HEK293 (cell line): Measurements from ENCODE around the gene TGFB2.

Source experiments
- CTCF ChIA-PET: fragments of 350-600 bp; formaldehyde crosslinking; extraction: SDS; loops from one replicate; lab custom pipeline; 2021; ENCODE audit warnings: antibody characterized with exemption; lab: Yijun Ruan, JAX
- POLR2A ChIA-PET: fragments of 300-600 bp; formaldehyde crosslinking; extraction: SDS; loops from one replicate; lab custom pipeline; 2020; ENCODE audit warnings: antibody characterized with exemption, inconsistent platforms; lab: Yijun Ruan, JAX
- H3K27ac ChIP-seq: fragments of 200-500 bp; sonication (Bioruptor generic); 2 replicates; pipeline ENCODE4 v1.5.1; 2014; ENCODE audit warnings: low read depth, low read length, control low read depth, inconsistent platforms; ENCODE audit errors: extremely low read depth
- H3K36me3 ChIP-seq, 2 experiments: fragments of 200-500 bp in 1 of 2; sonication (Bioruptor generic) in 1 of 2; 1 replicate in 1 of 2; 2 replicates in 1 of 2; pipeline ENCODE4 v1.5.1; 2014 to 2017; ENCODE audit warnings: inconsistent platforms in 2 of 2, low read length in 2 of 2; ENCODE audit not compliant: control insufficient read depth in 2 of 2, insufficient read depth in 1 of 2
- H3K4me1 ChIP-seq: fragments of 200-500 bp; sonication (Bioruptor generic); 2 replicates; pipeline ENCODE4 v1.5.1; 2014; ENCODE audit warnings: mild to moderate bottlenecking, low read length, inconsistent platforms; ENCODE audit not compliant: control insufficient read depth, insufficient read depth
- H3K4me3 ChIP-seq: 2 replicates; pipeline ENCODE4 v1.5.1; 2011; ENCODE audit warnings: low read depth, mild to moderate bottlenecking, control low read depth, low read length, moderate library complexity
- H3K9me3 ChIP-seq: fragments of 200-500 bp; sonication (Bioruptor generic); 2 replicates; pipeline ENCODE4 v1.5.1; 2014; ENCODE audit warnings: low read depth, low read length, inconsistent platforms; ENCODE audit not compliant: control insufficient read depth, insufficient read depth
- BCL11A ChIP-seq: fragments of 450-650 bp; formaldehyde crosslinking; IDR thresholded peaks from 2 replicates; pipeline ENCODE4 v1.5.1; 2016; ENCODE audit warnings: low read depth, missing biosample characterization, missing genetic modification characterization
- FEZF1 ChIP-seq: fragments of 450-650 bp; formaldehyde crosslinking; IDR thresholded peaks from 2 replicates; pipeline ENCODE4 v1.5.1; 2016; ENCODE audit warnings: missing biosample characterization, missing genetic modification characterization
- GLIS2 ChIP-seq: fragments of 450-650 bp; formaldehyde crosslinking; IDR thresholded peaks from 2 replicates; pipeline ENCODE4 v1.5.1; 2016; ENCODE audit warnings: missing biosample characterization, missing genetic modification characterization
- KLF16 ChIP-seq: fragments of 450-650 bp; formaldehyde crosslinking; IDR thresholded peaks from 2 replicates; pipeline ENCODE4 v1.5.1; 2017; ENCODE audit warnings: missing biosample characterization, missing genetic modification characterization
- KLF9 ChIP-seq: fragments of 450-650 bp; formaldehyde crosslinking; IDR thresholded peaks from 2 replicates; pipeline ENCODE4 v1.5.1; 2016; ENCODE audit warnings: missing biosample characterization, missing genetic modification characterization, low read depth
- PBX3 ChIP-seq: sonication (generic); formaldehyde crosslinking; IDR thresholded peaks from 2 replicates; pipeline ENCODE4 v1.8.1; 2022; ENCODE audit warnings: mild to moderate bottlenecking, moderate library complexity, missing genetic modification reagents
- ZNF10 ChIP-seq: fragments of 450-650 bp; formaldehyde crosslinking; IDR thresholded peaks from 2 replicates; pipeline ENCODE4 v1.5.1; 2017; ENCODE audit warnings: missing biosample characterization, missing genetic modification characterization
- ZNF114 ChIP-seq: fragments of 450-650 bp; formaldehyde crosslinking; IDR thresholded peaks from 2 replicates; pipeline ENCODE4 v1.5.0; 2017; ENCODE audit warnings: missing biosample characterization, missing genetic modification characterization
- ZNF146 ChIP-seq: fragments of 450-650 bp; formaldehyde crosslinking; IDR thresholded peaks from 2 replicates; pipeline ENCODE4 v1.5.1; 2016; ENCODE audit warnings: missing biosample characterization, missing genetic modification characterization
- ZNF174 ChIP-seq: fragments of 450-650 bp; formaldehyde crosslinking; IDR thresholded peaks from 2 replicates; pipeline ENCODE4 v1.5.0; 2017; ENCODE audit warnings: missing biosample characterization, mild to moderate bottlenecking, missing genetic modification characterization
- ZNF26 ChIP-seq: fragments of 450-650 bp; formaldehyde crosslinking; IDR thresholded peaks from 2 replicates; pipeline ENCODE4 v1.5.1; 2016; ENCODE audit warnings: missing biosample characterization, missing genetic modification characterization
- ZNF488 ChIP-seq: fragments of 450-650 bp; formaldehyde crosslinking; IDR thresholded peaks from 2 replicates; pipeline ENCODE4 v1.5.1; 2016; ENCODE audit warnings: missing biosample characterization, missing genetic modification characterization
- ZNF529 ChIP-seq: fragments of 450-650 bp; formaldehyde crosslinking; IDR thresholded peaks from 2 replicates; pipeline ENCODE4 v1.5.1; 2017; ENCODE audit warnings: missing genetic modification characterization, missing biosample characterization; ENCODE audit not compliant: insufficient replicate concordance
- ZNF610 ChIP-seq: fragments of 450-650 bp; formaldehyde crosslinking; IDR thresholded peaks from 2 replicates; pipeline ENCODE4 v1.5.1; 2016; ENCODE audit warnings: missing biosample characterization, missing genetic modification characterization, borderline replicate concordance
- ZNF701 ChIP-seq: fragments of 450-650 bp; formaldehyde crosslinking; IDR thresholded peaks from 2 replicates; pipeline ENCODE4 v1.5.1; 2016; ENCODE audit warnings: missing biosample characterization, missing genetic modification characterization
- ZNF776 ChIP-seq: fragments of 450-650 bp; formaldehyde crosslinking; IDR thresholded peaks from 2 replicates; pipeline ENCODE4 v1.5.0; 2017; ENCODE audit warnings: missing biosample characterization, missing genetic modification characterization, borderline replicate concordance
- ZNF777 ChIP-seq: fragments of 450-650 bp; formaldehyde crosslinking; IDR thresholded peaks from 2 replicates; pipeline ENCODE4 v1.5.1; 2017; ENCODE audit warnings: missing biosample characterization, missing genetic modification characterization, borderline replicate concordance
- TF ChIP-seq, protein P1 (sequence below): fragments of 450-650 bp; formaldehyde crosslinking; conservative IDR thresholded peaks from 2 replicates; pipeline ENCODE4 v1.5.1; 2016; ENCODE audit warnings: low read depth, missing biosample characterization, missing genetic modification characterization
- TF ChIP-seq, protein P2 (sequence below): fragments of 450-650 bp; formaldehyde crosslinking; IDR thresholded peaks from 2 replicates; pipeline ENCODE4 v1.5.1; 2017; ENCODE audit warnings: missing biosample characterization, missing genetic modification characterization

Gene TGFB2

GRCh38 chr1:218488531-218488930 lies 143.4 kb downstream of the TGFB2 start:
- CTCF ChIA-PET = interaction anchor here (0.7 to 1.6 kb wide), 4 partner anchors 9 to 41 kb away, joined by 3 to 6 read pairs (median 3); no protein-coding TSS in a partner anchor
- TF ChIP-seq, protein P1, sequence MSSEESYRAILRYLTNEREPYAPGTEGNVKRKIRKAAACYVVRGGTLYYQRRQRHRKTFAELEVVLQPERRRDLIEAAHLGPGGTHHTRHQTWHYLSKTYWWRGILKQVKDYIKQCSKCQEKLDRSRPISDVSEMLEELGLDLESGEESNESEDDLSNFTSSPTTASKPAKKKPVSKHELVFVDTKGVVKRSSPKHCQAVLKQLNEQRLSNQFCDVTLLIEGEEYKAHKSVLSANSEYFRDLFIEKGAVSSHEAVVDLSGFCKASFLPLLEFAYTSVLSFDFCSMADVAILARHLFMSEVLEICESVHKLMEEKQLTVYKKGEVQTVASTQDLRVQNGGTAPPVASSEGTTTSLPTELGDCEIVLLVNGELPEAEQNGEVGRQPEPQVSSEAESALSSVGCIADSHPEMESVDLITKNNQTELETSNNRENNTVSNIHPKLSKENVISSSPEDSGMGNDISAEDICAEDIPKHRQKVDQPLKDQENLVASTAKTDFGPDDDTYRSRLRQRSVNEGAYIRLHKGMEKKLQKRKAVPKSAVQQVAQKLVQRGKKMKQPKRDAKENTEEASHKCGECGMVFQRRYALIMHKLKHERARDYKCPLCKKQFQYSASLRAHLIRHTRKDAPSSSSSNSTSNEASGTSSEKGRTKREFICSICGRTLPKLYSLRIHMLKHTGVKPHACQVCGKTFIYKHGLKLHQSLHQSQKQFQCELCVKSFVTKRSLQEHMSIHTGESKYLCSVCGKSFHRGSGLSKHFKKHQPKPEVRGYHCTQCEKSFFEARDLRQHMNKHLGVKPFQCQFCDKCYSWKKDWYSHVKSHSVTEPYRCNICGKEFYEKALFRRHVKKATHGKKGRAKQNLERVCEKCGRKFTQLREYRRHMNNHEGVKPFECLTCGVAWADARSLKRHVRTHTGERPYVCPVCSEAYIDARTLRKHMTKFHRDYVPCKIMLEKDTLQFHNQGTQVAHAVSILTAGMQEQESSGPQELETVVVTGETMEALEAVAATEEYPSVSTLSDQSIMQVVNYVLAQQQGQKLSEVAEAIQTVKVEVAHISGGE = no peak
- TF ChIP-seq KLF9 (tag by site-specific recombination) (no peak), BCL11A (tag by site-specific recombination) (no peak), GLIS2 (tag by site-specific recombination) (no peak), ZNF777 (tag by site-specific recombination) (no peak)
- TF ChIP-seq, all 188 proteins: peak for 0
- Histone ChIP-seq H3K27ac (no peak overlapping the region), H3K4me3 (no peak overlapping the region), H3K4me1 (no peaks in the 10 kb centered on the region), H3K9me3 (no peaks in the 10 kb centered on the region), H3K36me3 (no peaks in the 10 kb centered on the region)
- POLR2A ChIA-PET = interaction anchor here (0.6 to 1.0 kb wide), 2 partner anchors 13 to 141 kb away, joined by 3 to 6 read pairs; no protein-coding TSS in a partner anchor

- no peak overlapping the region for H3K27ac ChIP-seq
These were observed 143.8 kb downstream of the TGFB2 start for GRCh38 chr1:218488986-218489385.

More at GRCh38 chr1:218488986-218489385, 143.8 kb downstream of the TGFB2 start:
- H3K4me3 ChIP-seq = no peak overlapping the region
- H3K9me3 ChIP-seq = no peaks in the 10 kb centered on the region
- no peaks in the 10 kb centered on the region for H3K4me1 ChIP-seq
- H3K36me3 ChIP-seq = no peaks in the 10 kb centered on the region
- CTCF ChIA-PET = interaction anchor here (0.7 to 1.6 kb wide), 2 partner anchors 9 to 40 kb away, joined by 3 to 6 read pairs; no protein-coding TSS in a partner anchor
- POLR2A ChIA-PET = interaction anchor here (1.0 kb wide), 1 partner anchor 14 kb away, joined by 3 read pairs; no protein-coding TSS in a partner anchor
- TF ChIP-seq ZNF114 = no peak
- TF ChIP-seq PBX3 = no peak
- no peak for TF ChIP-seq FEZF1
- TF ChIP-seq ZNF146 (tag by site-specific recombination) = no peak
- TF ChIP-seq ZNF174 (tag by site-specific recombination) = no peak
- TF ChIP-seq ZNF610 = no peak
- TF ChIP-seq ZNF776 (tag by site-specific recombination) = no peak
- no peak for TF ChIP-seq ZNF488 (tag by site-specific recombination)
- TF ChIP-seq ZNF26 (tag by site-specific recombination) = no peak
- TF ChIP-seq ZNF701 (tag by site-specific recombination) = no peak
- TF ChIP-seq KLF16 = no peak
- TF ChIP-seq ZNF529 (tag by site-specific recombination) = no peak
- TF ChIP-seq, protein P2, sequence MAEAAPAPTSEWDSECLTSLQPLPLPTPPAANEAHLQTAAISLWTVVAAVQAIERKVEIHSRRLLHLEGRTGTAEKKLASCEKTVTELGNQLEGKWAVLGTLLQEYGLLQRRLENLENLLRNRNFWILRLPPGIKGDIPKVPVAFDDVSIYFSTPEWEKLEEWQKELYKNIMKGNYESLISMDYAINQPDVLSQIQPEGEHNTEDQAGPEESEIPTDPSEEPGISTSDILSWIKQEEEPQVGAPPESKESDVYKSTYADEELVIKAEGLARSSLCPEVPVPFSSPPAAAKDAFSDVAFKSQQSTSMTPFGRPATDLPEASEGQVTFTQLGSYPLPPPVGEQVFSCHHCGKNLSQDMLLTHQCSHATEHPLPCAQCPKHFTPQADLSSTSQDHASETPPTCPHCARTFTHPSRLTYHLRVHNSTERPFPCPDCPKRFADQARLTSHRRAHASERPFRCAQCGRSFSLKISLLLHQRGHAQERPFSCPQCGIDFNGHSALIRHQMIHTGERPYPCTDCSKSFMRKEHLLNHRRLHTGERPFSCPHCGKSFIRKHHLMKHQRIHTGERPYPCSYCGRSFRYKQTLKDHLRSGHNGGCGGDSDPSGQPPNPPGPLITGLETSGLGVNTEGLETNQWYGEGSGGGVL = no peak
- no peak for TF ChIP-seq ZNF10
